Glutamatergic neuron (in vitro differentiated cells): Measurements from ENCODE around the gene TAB3. TPM values are rescaled to one million over a fixed set of nuclear protein-coding genes. Genes with fewer than 3 reads are reported as not detected.

Experiments used
- DNase-seq: peaks from one replicate; pipeline ENCODE4 v3.0.0; 2022
- H3K27ac Mint-ChIP-seq: one replicate; pipeline ENCODE4 v1.8.0; 2020; ENCODE audit warnings: mild to moderate bottlenecking, mixed read lengths, inconsistent platforms; ENCODE audit not compliant: unreplicated experiment
- H3K27me3 Mint-ChIP-seq: one replicate; pipeline ENCODE4 v1.8.0; 2020; ENCODE audit warnings: mild to moderate bottlenecking, moderate library complexity, mixed read lengths, inconsistent platforms; ENCODE audit not compliant: unreplicated experiment
- H3K36me3 Mint-ChIP-seq: one replicate; pipeline ENCODE4 v1.8.0; 2020; ENCODE audit warnings: mild to moderate bottlenecking, mixed read lengths, inconsistent platforms; ENCODE audit not compliant: unreplicated experiment
- H3K4me1 Mint-ChIP-seq: one replicate; pipeline ENCODE4 v1.8.0; 2020; ENCODE audit warnings: mild to moderate bottlenecking, low read depth, mixed read lengths, inconsistent platforms; ENCODE audit not compliant: unreplicated experiment
- H3K4me3 Mint-ChIP-seq: one replicate; pipeline ENCODE4 v1.8.0; 2020; ENCODE audit warnings: mild to moderate bottlenecking, mixed read lengths, inconsistent platforms; ENCODE audit not compliant: unreplicated experiment
- H3K9me3 Mint-ChIP-seq: one replicate; pipeline ENCODE4 v1.8.0; 2020; ENCODE audit warnings: mild to moderate bottlenecking, moderate library complexity, mixed read lengths, inconsistent platforms; ENCODE audit not compliant: unreplicated experiment
- CTCF ChIP-seq: fragments of 200-600 bp; sonication (generic); IDR thresholded peaks from one replicate; pipeline ENCODE4 v1.5.0; 2021; ENCODE audit not compliant: partially characterized antibody, unreplicated experiment
- total RNA-seq: library from RNA; stranded (reverse); fragmentation: NEBNext Ultra II Directional; extraction: Animal tissue kit (Norgen Biotek cat#: 25700); gene quantifications from one replicate; pipeline ENCODE4 v1.2.1, GENCODE V29; 2021; ENCODE audit not compliant: unreplicated experiment

TAB3 gene
- total RNA-seq, 1 donor from 2014 or later: 19.9 TPM

DNA sequence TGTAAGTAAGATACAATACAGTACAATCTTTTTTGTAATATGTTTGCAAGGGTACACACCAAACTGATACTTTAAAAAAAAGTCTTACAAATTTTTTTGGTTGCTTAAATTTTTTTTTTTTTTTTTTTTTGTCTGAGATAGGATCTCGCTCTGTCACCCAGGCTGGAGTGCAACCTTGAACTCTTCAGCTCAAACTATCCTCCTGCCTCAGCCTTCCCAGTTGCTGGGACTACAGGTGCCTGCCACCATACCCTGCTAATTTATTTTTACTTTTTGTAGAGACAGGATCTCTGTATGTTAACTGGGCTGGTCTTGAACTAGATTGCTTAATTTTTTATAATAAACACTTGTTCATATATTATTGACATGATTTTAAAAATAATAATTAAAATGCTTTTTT lies 41.1 kb upstream of the TAB3 start:
- Mint-ChIP-seq H3K9me3 (no peaks in the 10 kb centered on the region), H3K27ac (no peak overlapping the region)

GRCh38 chrX:30920271-30920670 lies 31.2 kb upstream of the TAB3 start:
- Mint-ChIP-seq H3K27me3 (no peaks in the 10 kb centered on the region), H3K36me3 (no peaks in the 10 kb centered on the region), H3K4me1 (no peaks in the 10 kb centered on the region), H3K9me3 (no peaks in the 10 kb centered on the region), H3K4me3 (no peak overlapping the region), H3K27ac (no peak overlapping the region)
- DNase-seq: no peak
- no peak for TF ChIP-seq CTCF

More for the DNA sequence above, 41.1 kb upstream of the TAB3 start:
- H3K36me3 Mint-ChIP-seq: no peaks in the 10 kb centered on the region
- no peak for DNase-seq
- H3K27me3 Mint-ChIP-seq: no peaks in the 10 kb centered on the region
- no peak overlapping the region for H3K4me3 Mint-ChIP-seq
- no peak for TF ChIP-seq CTCF
- H3K4me1 Mint-ChIP-seq: no peaks in the 10 kb centered on the region

GRCh38 chrX:30918480-30918879 lies 29.4 kb upstream of the TAB3 start:
- H3K4me3 Mint-ChIP-seq: no peak overlapping the region
- TF ChIP-seq CTCF: no peak
- no peak for DNase-seq
- no peaks in the 10 kb centered on the region for H3K9me3 Mint-ChIP-seq
- no peaks in the 10 kb centered on the region for H3K4me1 Mint-ChIP-seq
- H3K36me3 Mint-ChIP-seq: no peaks in the 10 kb centered on the region
- no peak overlapping the region for H3K27ac Mint-ChIP-seq
- no peaks in the 10 kb centered on the region for H3K27me3 Mint-ChIP-seq

DNA sequence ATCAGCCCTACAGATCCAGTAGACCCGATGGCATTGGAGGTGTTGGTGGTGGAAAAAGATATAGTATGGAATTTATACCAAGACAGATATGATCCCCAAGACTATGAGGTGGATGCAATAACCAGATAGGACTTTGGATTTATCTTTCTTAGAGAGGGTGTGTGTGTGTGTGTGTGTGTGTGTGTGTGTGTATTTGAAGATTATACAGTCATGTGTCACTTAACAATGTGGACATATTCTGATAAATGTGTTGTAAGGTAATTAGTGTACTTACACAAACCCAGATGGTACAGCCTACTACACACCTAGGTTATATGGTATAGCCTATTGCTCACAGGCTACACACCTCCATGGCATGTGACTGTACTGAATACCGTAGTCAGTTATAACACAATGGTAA lies 24.4 kb upstream of the TAB3 start:
- no peaks in the 10 kb centered on the region for H3K36me3 Mint-ChIP-seq
- no peak overlapping the region for H3K27ac Mint-ChIP-seq
- H3K27me3 Mint-ChIP-seq: no peaks in the 10 kb centered on the region
- no peak for DNase-seq
- no peaks in the 10 kb centered on the region for H3K4me1 Mint-ChIP-seq
- H3K9me3 Mint-ChIP-seq: no peaks in the 10 kb centered on the region
- TF ChIP-seq CTCF: no peak
- no peak overlapping the region for H3K4me3 Mint-ChIP-seq

DNA sequence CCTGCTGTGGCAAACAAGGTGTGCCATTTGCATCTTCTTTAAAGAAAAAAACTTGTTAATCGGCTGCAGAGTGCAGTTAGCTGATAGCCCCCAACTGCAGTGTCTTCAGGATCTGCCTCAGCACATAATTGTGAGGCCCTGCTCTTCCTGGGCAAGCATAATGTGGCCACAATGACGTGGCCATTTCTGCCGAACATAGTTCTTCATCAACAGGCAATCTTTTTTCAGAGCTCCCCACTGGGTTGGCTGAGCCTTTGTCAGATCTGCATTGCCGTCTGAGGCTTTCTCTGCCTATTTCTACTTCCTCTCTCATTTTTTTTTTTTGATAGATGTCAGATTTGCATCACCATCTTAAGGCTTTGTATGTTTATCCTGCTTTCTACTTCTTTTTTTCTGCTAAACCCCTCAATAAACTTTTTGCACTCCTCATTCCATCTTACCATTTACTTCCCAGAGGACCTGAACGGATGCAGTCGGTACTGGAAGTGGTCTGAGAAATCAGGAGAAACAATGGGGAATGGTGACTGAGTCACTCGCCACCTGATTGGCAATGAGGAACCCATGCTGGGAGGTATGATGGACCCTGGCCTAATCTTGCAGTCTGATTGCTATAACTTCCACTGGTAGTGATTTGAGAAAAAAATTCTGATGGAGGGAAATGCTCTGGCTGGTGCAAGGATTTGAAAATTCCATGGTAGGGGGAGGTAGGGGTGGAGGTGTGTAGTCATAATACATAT lies 21.2 kb upstream of the TAB3 start:
- Mint-ChIP-seq H3K27ac (no peak overlapping the region), H3K9me3 (no peaks in the 10 kb centered on the region), H3K4me3 (no peak overlapping the region), H3K4me1 (no peaks in the 10 kb centered on the region), H3K36me3 (no peaks in the 10 kb centered on the region), H3K27me3 (no peaks in the 10 kb centered on the region)
- no peak for DNase-seq
- no peak for TF ChIP-seq CTCF
